ENCODE data around the gene ERICH3. TPM values are rescaled to one million over a fixed set of nuclear protein-coding genes. Genes with fewer than 3 reads are reported as not detected.

ERICH3 gene
- polyA plus RNA-seq, 1 donor (not counting 4 experiments of a cell fraction or from before 2014, with no cell fraction given), result not detected

GRCh38 chr1:74571891-74572290 is 101.7 kb downstream of the ERICH3 start:
- DNase-seq (ENCODE audit: low read depth, low spot score) (no peak), FAIRE-seq (no peak)
- Histone ChIP-seq H3K4me2 (ENCODE audit: control insufficient read depth, extremely low read depth, insufficient read depth, low read depth, low read length) (no peak overlapping the region), H3K4me1 (ENCODE audit: control insufficient read depth, extremely low read depth, insufficient read depth, low read length) (no peaks in the 10 kb centered on the region), H3K9me1 (ENCODE audit: control insufficient read depth, extremely low read depth, insufficient read depth, low read length) (no peaks in the 10 kb centered on the region), H4K20me1 (ENCODE audit: control insufficient read depth, extremely low read depth, insufficient read depth, low read length) (no peaks in the 10 kb centered on the region), H3K4me3 (ENCODE audit: control insufficient read depth in 2 of 3, extremely low read depth in 1 of 3, insufficient read depth in 2 of 3, low read depth in 1 of 3, low read length in 3 of 3) (no peak overlapping the region), H2AFZ (ENCODE audit: control insufficient read depth, low read length) (no peak overlapping the region), H3K36me3 (ENCODE audit: control insufficient read depth in 2 of 2, extremely low read depth in 1 of 2, insufficient read depth in 2 of 2, low read length in 2 of 2) (no peaks in the 10 kb centered on the region), H3K27ac (ENCODE audit: control insufficient read depth, insufficient read depth, low read length) (no peak overlapping the region), H3K79me2 (ENCODE audit: control insufficient read depth, insufficient read depth, low read length) (no peaks in the 10 kb centered on the region), H3K9ac (ENCODE audit: control insufficient read depth, extremely low read depth, insufficient read depth, low read length) (no peak overlapping the region), H3K9me3 (ENCODE audit: control insufficient read depth, low read depth, low read length) (no peaks in the 10 kb centered on the region), H3K27me3 (ENCODE audit: control insufficient read depth, extremely low read depth, insufficient read depth, low read length) (no peaks in the 10 kb centered on the region)
- dilution Hi-C loops (cut with MboI; ENCODE audit: extremely low pct_ligation_motif_present, low sequenced_read_pairs), result no loop called here
- TF ChIP-seq CTCF (optimal IDR thresholded peaks at IDR 0.05 in 1 of 3, IDR thresholded peaks at IDR 0.05 in 1 of 3, conservative IDR thresholded peaks at IDR 0.05 in 1 of 3; ENCODE audit: extremely low read depth in 1 of 3, insufficient read depth in 2 of 3, low read length in 3 of 3), result no peak
- TF ChIP-seq EZH2 (IDR thresholded peaks at IDR 0.05; ENCODE audit: low read length), result no peak

- H3K4me1 ChIP-seq (ENCODE audit: control insufficient read depth, extremely low read depth, insufficient read depth, low read length), result no peaks in the 10 kb centered on the region
- no peaks in the 10 kb centered on the region for H3K9me1 ChIP-seq (ENCODE audit: control insufficient read depth, extremely low read depth, insufficient read depth, low read length)
- no peak overlapping the region for H3K4me2 ChIP-seq (ENCODE audit: control insufficient read depth, extremely low read depth, insufficient read depth, low read depth, low read length)
- H3K79me2 ChIP-seq (ENCODE audit: control insufficient read depth, insufficient read depth, low read length), result no peaks in the 10 kb centered on the region
- DNase-seq (ENCODE audit: low read depth, low spot score) (no peak), FAIRE-seq (no peak)
- no peak overlapping the region for H3K27ac ChIP-seq (ENCODE audit: control insufficient read depth, insufficient read depth, low read length)
- H3K9me3 ChIP-seq (ENCODE audit: control insufficient read depth, low read depth, low read length), result no peaks in the 10 kb centered on the region
- no peak overlapping the region for H2AFZ ChIP-seq (ENCODE audit: control insufficient read depth, low read length)
- no peak overlapping the region for H3K9ac ChIP-seq (ENCODE audit: control insufficient read depth, extremely low read depth, insufficient read depth, low read length)
- no peak for TF ChIP-seq CTCF (optimal IDR thresholded peaks at IDR 0.05 in 1 of 3, IDR thresholded peaks at IDR 0.05 in 1 of 3, conservative IDR thresholded peaks at IDR 0.05 in 1 of 3; ENCODE audit: extremely low read depth in 1 of 3, insufficient read depth in 2 of 3, low read length in 3 of 3)
- TF ChIP-seq EZH2 (IDR thresholded peaks at IDR 0.05; ENCODE audit: low read length), result no peak
- no peak overlapping the region for H3K4me3 ChIP-seq (ENCODE audit: control insufficient read depth in 2 of 3, extremely low read depth in 1 of 3, insufficient read depth in 2 of 3, low read depth in 1 of 3, low read length in 3 of 3)
- H3K36me3 ChIP-seq (ENCODE audit: control insufficient read depth in 2 of 2, extremely low read depth in 1 of 2, insufficient read depth in 2 of 2, low read length in 2 of 2), result no peaks in the 10 kb centered on the region
- dilution Hi-C loops (cut with MboI; ENCODE audit: extremely low pct_ligation_motif_present, low sequenced_read_pairs), result no loop called here
- H3K27me3 ChIP-seq (ENCODE audit: control insufficient read depth, extremely low read depth, insufficient read depth, low read length), result no peaks in the 10 kb centered on the region
- no peaks in the 10 kb centered on the region for H4K20me1 ChIP-seq (ENCODE audit: control insufficient read depth, extremely low read depth, insufficient read depth, low read length)
Measured at GRCh38 chr1:74571493-74571800, 102.1 kb downstream of the ERICH3 start.

Measured in keratinocyte (primary cell).